BE2C (cell line): Measurements from ENCODE around the gene LYZL6.

Source experiments
- DNase-seq: peaks from one replicate; pipeline ENCODE4 v3.0.0-alpha.2; 2020
- H3K27me3 ChIP-seq: fragments of 250-450 bp; sonication (Bioruptor Pico); 2 replicates; pipeline ENCODE4 v1.5.1; 2020; ENCODE audit warnings: mild to moderate bottlenecking
- H3K36me3 ChIP-seq: fragments of 250-450 bp; sonication (Bioruptor Pico); 2 replicates; pipeline ENCODE4 v1.5.1; 2020; ENCODE audit warnings: mild to moderate bottlenecking
- H3K4me1 ChIP-seq: fragments of 250-450 bp; sonication (Bioruptor Pico); 2 replicates; pipeline ENCODE4 v1.5.1; 2020
- H3K4me3 ChIP-seq: 2 replicates; pipeline ENCODE4 v1.5.1; 2011; ENCODE audit warnings: low read depth, low read length
- H3K9me3 ChIP-seq: fragments of 250-450 bp; sonication (Bioruptor Pico); 2 replicates; pipeline ENCODE4 v1.5.1; 2020
- CTCF ChIP-seq: IDR thresholded peaks from 2 replicates; pipeline ENCODE4 v1.5.1; 2012; ENCODE audit warnings: mild to moderate bottlenecking, low read depth, low read length

Gene LYZL6

DNA sequence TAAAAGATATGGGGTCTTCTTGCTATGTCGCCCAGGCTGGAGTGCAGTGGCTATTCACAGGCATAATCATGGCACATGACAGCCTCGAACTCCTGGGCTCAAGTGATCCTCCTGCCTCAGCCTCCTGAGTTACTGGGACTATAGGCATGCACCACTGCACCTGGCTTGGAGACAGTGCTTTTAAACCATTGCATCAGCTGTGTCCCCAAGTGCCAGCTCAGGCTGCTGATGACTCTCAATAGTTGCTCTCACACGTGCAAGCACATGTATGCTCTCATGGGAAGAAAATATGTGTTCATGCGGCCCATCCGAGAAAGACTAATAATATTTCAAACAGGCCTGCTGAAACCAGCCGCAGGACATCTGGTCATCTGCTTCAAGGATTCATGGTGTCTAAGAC, 29.0 kb upstream of the LYZL6 start:
- TF ChIP-seq CTCF = no peak
- Histone ChIP-seq H3K9me3 (no peaks in the 10 kb centered on the region), H3K36me3 (no peaks in the 10 kb centered on the region), H3K4me3 (no peak overlapping the region), H3K4me1 (no peaks in the 10 kb centered on the region), H3K27me3 (peaks cover 4% of the 10 kb centered on the region; the same call in 1 of the 2 replicates)
- no peak for DNase-seq

GRCh38 chr17:35972066-35972465, 28.6 kb upstream of the LYZL6 start:
- H3K9me3 ChIP-seq = no peaks in the 10 kb centered on the region
- H3K27me3 ChIP-seq = peaks cover 8% of the 10 kb centered on the region; the same call in 1 of the 2 replicates
- no peak for DNase-seq
- no peaks in the 10 kb centered on the region for H3K4me1 ChIP-seq
- H3K4me3 ChIP-seq = no peak overlapping the region
- no peak for TF ChIP-seq CTCF
- no peaks in the 10 kb centered on the region for H3K36me3 ChIP-seq

GRCh38 chr17:35969558-35970380, 26.3 kb upstream of the LYZL6 start:
- Histone ChIP-seq H3K4me3 (no peak overlapping the region), H3K27me3 (peaks cover 24% of the 10 kb centered on the region), H3K4me1 (no peaks in the 10 kb centered on the region), H3K36me3 (no peaks in the 10 kb centered on the region), H3K9me3 (no peaks in the 10 kb centered on the region)
- TF ChIP-seq CTCF = peak; percentile 86
- peak; percentile 74 for DNase-seq

- Histone ChIP-seq H3K4me1 (no peaks in the 10 kb centered on the region), H3K27me3 (peaks cover 34% of the 10 kb centered on the region), H3K4me3 (no peak overlapping the region), H3K36me3 (no peaks in the 10 kb centered on the region), H3K9me3 (no peaks in the 10 kb centered on the region)
- no peak for TF ChIP-seq CTCF
- no peak for DNase-seq
These were observed 25.1 kb upstream of the LYZL6 start for GRCh38 chr17:35968520-35969054.

- Histone ChIP-seq H3K4me1 (no peaks in the 10 kb centered on the region), H3K36me3 (no peaks in the 10 kb centered on the region), H3K27me3 (peaks cover 59% of the 10 kb centered on the region), H3K9me3 (no peaks in the 10 kb centered on the region), H3K4me3 (no peak overlapping the region)
- TF ChIP-seq CTCF = no peak
- DNase-seq = no peak
These were observed 21.8 kb upstream of the LYZL6 start for GRCh38 chr17:35965272-35965671.

- H3K36me3 ChIP-seq = no peaks in the 10 kb centered on the region
- H3K4me1 ChIP-seq = no peaks in the 10 kb centered on the region
- TF ChIP-seq CTCF = no peak
- no peak overlapping the region for H3K4me3 ChIP-seq
- H3K27me3 ChIP-seq = peaks cover 69% of the 10 kb centered on the region
- H3K9me3 ChIP-seq = no peaks in the 10 kb centered on the region
- no peak for DNase-seq
These were observed 20.1 kb upstream of the LYZL6 start for GRCh38 chr17:35963663-35964062.
